ENCODE measurements around the gene GGT7. TPM values are rescaled to one million over a fixed set of nuclear protein-coding genes. Genes with fewer than 3 reads are reported as not detected.

GGT7 gene
- total and polyA plus RNA-seq, 8 donors = 12.1 to 30.3 (median 15.7) TPM

GRCh38 chr20:34896086-34896621, 23.5 kb upstream of the GGT7 start:
- Histone ChIP-seq H3K27me3 (no peaks in the 10 kb centered on the region), H3K9me3 (no peaks in the 10 kb centered on the region), H3K27ac (no peak overlapping the region), H3K36me3 (no peaks in the 10 kb centered on the region), H3K4me1 (peaks cover 0 to 14% (median 6%) of the 10 kb centered on the region in 3 donors), H3K4me3 (no peak overlapping the region)
- DNase-seq (no peak), ATAC-seq (peak in 2 of 4 donors; percentile 14 to 37), FAIRE-seq (no peak)
- TF ChIP-seq CTCF (IDR thresholded peaks at IDR 0.05) = no peak
- WGBS, 2 donors = 19 to 30% methylated on average over 1 of the region's 1 CpG
- intact Hi-C loops (cut with DNase I) = no loop called here

- no peak for ATAC-seq
- 63 to 64% methylated on average over 3 of the region's 3 CpGs for WGBS, 2 donors
- no peak for DNase-seq
- Histone ChIP-seq H3K36me3 (no peaks in the 10 kb centered on the region), H3K9me3 (no peaks in the 10 kb centered on the region), H3K27me3 (no peaks in the 10 kb centered on the region), H3K27ac (no peak overlapping the region), H3K4me3 (no peak overlapping the region), H3K4me1 (peaks cover 0 to 14% (median 6%) of the 10 kb centered on the region in 3 donors)
- intact Hi-C loops (cut with DNase I) = no loop called here
- TF ChIP-seq CTCF (IDR thresholded peaks at IDR 0.05) = no peak
- FAIRE-seq = no peak
Observed at GRCh38 chr20:34895465-34895864, 22.8 kb upstream of the GGT7 start.

- no peaks in the 10 kb centered on the region for H3K36me3 ChIP-seq
- no peaks in the 10 kb centered on the region for H3K9me3 ChIP-seq
- ATAC-seq = no peak
- no peak for TF ChIP-seq CTCF (IDR thresholded peaks at IDR 0.05)
- DNase-seq = no peak
- no peak for FAIRE-seq
- 6 to 13% methylated on average over 1 of the region's 1 CpG for WGBS, 2 donors
- no peak overlapping the region for H3K4me3 ChIP-seq
- no peak overlapping the region for H3K27ac ChIP-seq
- no peaks in the 10 kb centered on the region for H3K27me3 ChIP-seq
- peaks cover 0 to 14% (median 6%) of the 10 kb centered on the region in 3 donors for H3K4me1 ChIP-seq
- intact Hi-C loops (cut with DNase I) = no loop called here
Observed at GRCh38 chr20:34894723-34895122, 22.1 kb upstream of the GGT7 start.

- Histone ChIP-seq H3K27me3 (no peaks in the 10 kb centered on the region), H3K27ac (no peak overlapping the region), H3K4me1 (peaks cover 0 to 14% (median 6%) of the 10 kb centered on the region in 3 donors), H3K4me3 (no peak overlapping the region), H3K9me3 (no peaks in the 10 kb centered on the region), H3K36me3 (no peaks in the 10 kb centered on the region)
- FAIRE-seq = no peak
- TF ChIP-seq CTCF (IDR thresholded peaks at IDR 0.05) = no peak
- WGBS, 2 donors = 96 to 97% methylated on average over 2 of the region's 2 CpGs
- ATAC-seq = no peak
- intact Hi-C loops (cut with DNase I) = no loop called here
- DNase-seq = no peak
Observed at GRCh38 chr20:34892671-34893070, 20.0 kb upstream of the GGT7 start.

GRCh38 chr20:34891166-34892062, 18.8 kb upstream of the GGT7 start:
- intact Hi-C loops (cut with DNase I) = no loop called here
- FAIRE-seq (no peak), DNase-seq (no peak), ATAC-seq (peak in 1 of 4 donors; percentile 49)
- Histone ChIP-seq H3K9me3 (no peaks in the 10 kb centered on the region), H3K4me3 (no peak overlapping the region), H3K36me3 (no peaks in the 10 kb centered on the region), H3K27me3 (no peaks in the 10 kb centered on the region), H3K27ac (no peak overlapping the region), H3K4me1 (peaks cover under 1 to 17% (median 9%) of the 10 kb centered on the region in 3 donors)
- no peak for TF ChIP-seq CTCF (IDR thresholded peaks at IDR 0.05)
- 80 to 81% methylated on average over 2 of the region's 2 CpGs for WGBS, 2 donors

Measured in pancreas (tissue), 10 donors.